Subcutaneous preadipocyte (primary cell): ENCODE data around the gene ITGAV. TPM values are rescaled to one million over a fixed set of nuclear protein-coding genes. Genes with fewer than 3 reads are reported as not detected.

Source experiments
- total RNA-seq: library from RNA; depleted of rRNA; stranded (reverse); fragments of >200 nt; gene quantifications from 2 replicates; pipeline ENCODE4 v1.2.3, GENCODE V29; 2012

ITGAV gene
- total RNA-seq, result 104 and 124 TPM in 2 replicates

DNA sequence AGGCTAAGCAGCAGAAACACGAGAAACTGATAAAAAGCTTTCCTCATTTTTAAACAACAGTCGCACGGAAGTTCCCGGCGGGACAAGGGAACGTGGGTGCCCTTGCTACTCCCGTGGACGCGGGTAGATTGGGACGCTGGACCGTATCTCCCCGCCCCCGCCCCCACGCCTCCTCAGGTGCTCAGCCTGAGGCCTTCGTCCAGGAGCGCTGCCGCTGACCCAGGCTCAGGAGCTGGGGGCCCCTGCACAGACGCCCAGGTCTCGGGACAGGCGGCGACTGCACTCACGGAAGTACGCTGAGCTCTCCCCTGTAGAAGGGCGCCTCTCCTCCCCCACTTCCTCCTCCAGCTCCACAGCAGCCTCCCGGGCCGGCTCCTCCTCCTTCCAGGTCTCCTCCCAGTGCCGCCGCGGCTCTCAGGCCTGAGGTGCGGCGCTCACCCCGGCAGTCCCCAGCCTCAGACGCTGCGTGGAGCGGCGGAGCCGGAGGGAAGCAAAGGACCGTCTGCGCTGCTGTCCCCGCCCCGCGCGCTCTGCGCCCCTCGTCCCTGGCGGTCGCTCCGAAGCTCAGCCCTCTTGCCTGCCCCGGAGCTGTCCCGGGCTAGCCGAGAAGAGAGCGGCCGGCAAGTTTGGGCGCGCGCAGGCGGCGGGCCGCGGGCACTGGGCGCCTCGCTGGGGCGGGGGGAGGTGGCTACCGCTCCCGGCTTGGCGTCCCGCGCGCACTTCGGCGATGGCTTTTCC is at the start of gene ITGAV:
Gene ITGAV (plus strand): TSS at position 445 of the 738 bp plus-strand sequence. CDS start 283 bp downstream, at position 728.

Other genes with a start within 250 kb of the ITGAV start
- gene ZC3H15, start 103.8 kb upstream of the ITGAV start, total RNA-seq, result 78.4 and 81.2 TPM in 2 replicates
- gene FAM171B, start 104.0 kb downstream of the ITGAV start, total RNA-seq, result 9.6 and 14.7 TPM in 2 replicates